HG03066 (cell line): ENCODE results near the gene PSMB2.
A peak's percentile ranks its signal among the peaks of the same experiment; 100 is the strongest.

ENCODE experiments used
- ATAC-seq: cut with Tn5 transposase; IDR thresholded peaks from one replicate; pipeline ENCODE4 v1.9.1; 2021; ENCODE audit warnings: low read depth; ENCODE audit not compliant: unreplicated experiment

Gene PSMB2

GRCh38 chr1:35558374-35559316, 82.7 kb downstream of the PSMB2 start:
- no peak for ATAC-seq

- ATAC-seq, result peak; percentile 83
Measured at GRCh38 chr1:35557611-35558373, 83.5 kb downstream of the PSMB2 start, which contains the start of gene NCDN. Gene NCDN, plus strand, starts transcription at chr1:35557799. Its CDS starts 392 bp downstream, at chr1:35558191.

GRCh38 chr1:35557118-35557610, 84.2 kb downstream of the PSMB2 start, which contains the start of gene KIAA0319L:
Gene KIAA0319L, minus strand, starts transcription at chr1:35557403. Its CDS starts 2,912 bp downstream, at chr1:35554491.
- ATAC-seq, result peak; percentile 77

GRCh38 chr1:35556484-35557117, 84.7 kb downstream of the PSMB2 start:
- no peak for ATAC-seq

- no peak for ATAC-seq
Measured at GRCh38 chr1:35555601-35556477, 85.5 kb downstream of the PSMB2 start.

- no peak for ATAC-seq
Measured at GRCh38 chr1:35555212-35555584, 86.1 kb downstream of the PSMB2 start.

- no peak for ATAC-seq
Measured at GRCh38 chr1:35554266-35555211, 86.8 kb downstream of the PSMB2 start.

- no peak for ATAC-seq
Measured at GRCh38 chr1:35553851-35554250, 87.5 kb downstream of the PSMB2 start.
